Stimulated activated CD8-positive, alpha-beta memory T cell treated with anti-CD3 and anti-CD28 coated beads, Interleukin-12 subunit alpha, Interleukin-12 subunit beta, amount 100 ng/mL, for 4 hours (primary cell): Measurements from ENCODE around the gene KCTD19.

ENCODE experiments used
- DNase-seq: peaks from one replicate; pipeline ENCODE4 v3.0.0-alpha.2; 2020; ENCODE audit warnings: low read depth

Gene KCTD19

DNA sequence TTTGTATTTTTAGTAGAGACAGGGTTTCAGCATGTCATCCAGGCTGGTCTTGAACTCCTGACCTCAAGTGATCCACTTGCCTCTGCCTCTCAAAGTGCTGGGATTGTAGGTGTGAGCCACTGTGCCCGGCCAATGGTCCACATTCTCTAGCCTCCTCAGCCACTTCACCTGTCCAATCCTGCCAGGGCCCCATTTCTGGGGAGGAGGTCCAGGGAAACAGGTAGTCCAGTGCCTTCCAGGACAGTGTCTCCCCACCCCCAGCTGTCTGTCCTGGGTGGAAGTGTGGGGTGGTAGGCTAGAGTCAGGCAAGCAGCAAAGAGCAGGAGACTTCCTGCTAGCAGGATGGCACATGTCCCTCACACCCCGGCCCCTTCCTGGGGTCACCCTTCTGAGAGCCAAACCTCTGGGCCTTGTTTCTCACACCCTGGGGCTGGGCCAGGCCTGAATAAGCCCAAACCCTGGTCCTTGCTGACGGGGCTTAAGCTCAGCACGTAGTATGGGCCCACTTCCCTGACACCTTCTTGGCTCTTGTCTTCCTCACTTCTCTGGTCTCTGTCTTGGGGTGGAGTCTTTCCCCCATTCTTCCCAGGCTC is 84.3 kb downstream of the KCTD19 start:
- DNase-seq, result no peak

DNA sequence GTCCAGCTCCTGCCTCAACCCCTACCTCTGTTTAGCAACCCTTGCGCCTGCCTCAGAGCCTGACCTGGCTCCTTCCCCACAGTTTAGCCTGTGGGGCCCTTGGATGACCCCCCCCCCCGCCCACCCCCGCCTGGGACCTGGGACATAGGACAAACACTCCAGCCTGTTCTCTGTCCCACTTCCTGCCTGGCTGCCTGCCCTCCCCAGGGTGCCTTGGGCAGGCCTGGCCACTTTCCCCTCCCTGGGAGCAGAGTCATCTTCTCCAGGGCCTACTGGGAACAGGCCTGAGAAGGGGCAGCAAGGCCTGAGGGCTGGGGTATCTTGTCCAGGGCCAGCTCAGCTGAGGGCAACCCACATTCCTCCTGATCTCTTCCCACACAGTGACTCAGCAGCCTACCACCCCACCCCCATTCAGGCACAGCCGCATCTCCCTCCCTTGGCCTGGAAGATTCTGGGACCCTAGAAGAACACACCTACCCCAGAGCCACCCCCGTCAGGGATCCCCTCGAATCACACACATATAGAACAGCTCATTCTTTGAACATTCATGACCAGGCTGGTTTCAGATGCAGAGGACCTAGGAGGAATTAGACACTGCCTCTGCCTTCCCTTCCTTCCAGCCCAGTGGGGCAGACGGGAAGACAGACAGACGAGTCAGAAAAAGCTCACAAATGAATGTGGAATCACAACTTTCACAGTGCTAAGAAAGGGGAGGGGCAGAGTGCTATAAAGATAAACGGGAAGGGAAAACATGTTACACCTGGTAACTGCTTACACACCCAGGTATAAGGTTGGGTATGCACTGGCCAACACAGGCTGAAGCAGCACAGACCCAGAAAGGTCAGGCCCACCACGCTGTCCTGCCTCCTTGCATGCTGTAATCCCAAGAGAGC is 85.3 kb downstream of the KCTD19 start:
- no peak for DNase-seq

DNA sequence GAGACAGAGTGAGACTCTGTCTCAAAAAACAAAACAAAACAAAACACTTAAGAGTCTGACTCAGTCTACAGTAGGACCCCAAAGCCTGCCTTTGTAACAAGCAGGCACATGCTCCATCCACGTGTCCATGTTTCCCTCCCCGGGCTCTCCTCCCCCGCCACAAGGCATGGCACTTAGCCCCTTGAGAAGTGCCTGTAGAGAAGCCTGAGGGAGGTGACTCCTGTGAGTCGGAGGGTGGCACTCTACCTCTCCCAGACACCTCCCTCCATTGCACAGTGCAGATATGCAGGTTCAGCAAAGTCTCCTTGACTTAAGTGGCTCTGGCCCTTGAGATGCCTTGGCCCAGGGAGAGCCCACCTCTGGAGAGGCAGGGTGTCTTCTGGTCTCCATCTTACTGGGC is 86.0 kb downstream of the KCTD19 start:
- DNase-seq, result no peak
